B cell (primary cell): Measurements from ENCODE around the gene ATRNL1.

Source experiments
- EZH2 ChIP-seq: IDR thresholded peaks from 2 replicates; pipeline ENCODE4 v1.6.1; 2012; ENCODE audit warnings: borderline replicate concordance, low read depth, mild to moderate bottlenecking, moderate library complexity, low read length; ENCODE audit not compliant: insufficient read depth, poor library complexity, severe bottlenecking
- TF ChIP-seq, protein P1 (sequence below): fragments of 200-600 bp; IDR thresholded peaks from one replicate; pipeline ENCODE4 v1.8.0; 2022; ENCODE audit warnings: antibody characterized with exemption, mild to moderate bottlenecking

DNA sequence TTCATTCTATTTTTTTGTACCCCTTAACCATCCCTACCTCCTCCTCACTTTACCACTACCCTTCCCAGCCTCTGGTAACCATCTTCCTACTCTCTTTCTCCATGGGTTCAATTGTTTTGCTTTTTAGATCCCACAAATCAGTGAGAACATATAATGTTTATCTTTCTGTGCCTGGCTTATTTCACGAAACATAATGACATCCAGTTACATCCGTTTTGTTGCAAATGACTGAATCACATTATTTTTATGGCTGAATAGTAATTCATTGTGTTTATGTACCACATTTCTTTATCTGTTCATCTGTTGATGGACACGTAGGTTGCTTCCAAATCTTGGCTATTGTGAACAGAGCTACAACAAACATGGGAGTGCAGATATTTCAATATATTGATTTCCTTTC lies 24.1 kb downstream of the ATRNL1 start:
- TF ChIP-seq, protein P1, sequence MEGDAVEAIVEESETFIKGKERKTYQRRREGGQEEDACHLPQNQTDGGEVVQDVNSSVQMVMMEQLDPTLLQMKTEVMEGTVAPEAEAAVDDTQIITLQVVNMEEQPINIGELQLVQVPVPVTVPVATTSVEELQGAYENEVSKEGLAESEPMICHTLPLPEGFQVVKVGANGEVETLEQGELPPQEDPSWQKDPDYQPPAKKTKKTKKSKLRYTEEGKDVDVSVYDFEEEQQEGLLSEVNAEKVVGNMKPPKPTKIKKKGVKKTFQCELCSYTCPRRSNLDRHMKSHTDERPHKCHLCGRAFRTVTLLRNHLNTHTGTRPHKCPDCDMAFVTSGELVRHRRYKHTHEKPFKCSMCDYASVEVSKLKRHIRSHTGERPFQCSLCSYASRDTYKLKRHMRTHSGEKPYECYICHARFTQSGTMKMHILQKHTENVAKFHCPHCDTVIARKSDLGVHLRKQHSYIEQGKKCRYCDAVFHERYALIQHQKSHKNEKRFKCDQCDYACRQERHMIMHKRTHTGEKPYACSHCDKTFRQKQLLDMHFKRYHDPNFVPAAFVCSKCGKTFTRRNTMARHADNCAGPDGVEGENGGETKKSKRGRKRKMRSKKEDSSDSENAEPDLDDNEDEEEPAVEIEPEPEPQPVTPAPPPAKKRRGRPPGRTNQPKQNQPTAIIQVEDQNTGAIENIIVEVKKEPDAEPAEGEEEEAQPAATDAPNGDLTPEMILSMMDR: no peak
- TF ChIP-seq EZH2: no peak
